ENCODE results near the gene FAM9B.
"Not testable (repeated sequence)": the region's sequence is repeated elsewhere in the genome, so short reads cannot be mapped to it uniquely, and the experiment has no call there.

FAM9B gene

GRCh38 chrX:9038244-9038643 lies 4.3 kb upstream of the FAM9B start:
- Histone ChIP-seq H3K27ac (ENCODE audit: low read length) (no peak overlapping the region), H3K9me3 (ENCODE audit: insufficient read depth, low read depth, low read length) (no peaks in the 10 kb centered on the region), H3K27me3 (ENCODE audit: insufficient read depth, low read length) (no peaks in the 10 kb centered on the region), H3K9ac (ENCODE audit: low read depth, low read length) (no peak overlapping the region), H3K4me3 (ENCODE audit: low read length) (no peak overlapping the region), H3K4me1 (ENCODE audit: insufficient read depth, low read length) (no peaks in the 10 kb centered on the region), H3K36me3 (ENCODE audit: insufficient read depth, low read depth, low read length) (no peaks in the 10 kb centered on the region)

- Histone ChIP-seq H3K27me3 (ENCODE audit: insufficient read depth, low read length) (no peaks in the 10 kb centered on the region), H3K4me1 (ENCODE audit: insufficient read depth, low read length) (no peaks in the 10 kb centered on the region), H3K27ac (ENCODE audit: low read length) (no peak overlapping the region), H3K4me3 (ENCODE audit: low read length) (no peak overlapping the region), H3K36me3 (ENCODE audit: insufficient read depth, low read depth, low read length) (no peaks in the 10 kb centered on the region), H3K9me3 (ENCODE audit: insufficient read depth, low read depth, low read length) (no peaks in the 10 kb centered on the region), H3K9ac (ENCODE audit: low read depth, low read length) (no peak overlapping the region)
Measured at GRCh38 chrX:9037296-9037695, 3.4 kb upstream of the FAM9B start.

- H3K9ac ChIP-seq (ENCODE audit: low read depth, low read length): no peak overlapping the region
- H3K4me3 ChIP-seq (ENCODE audit: low read length): no peak overlapping the region
- no peaks in the 10 kb centered on the region for H3K4me1 ChIP-seq (ENCODE audit: insufficient read depth, low read length)
- H3K27ac ChIP-seq (ENCODE audit: low read length): no peak overlapping the region
- H3K36me3 ChIP-seq (ENCODE audit: insufficient read depth, low read depth, low read length): no peaks in the 10 kb centered on the region
- no peaks in the 10 kb centered on the region for H3K9me3 ChIP-seq (ENCODE audit: insufficient read depth, low read depth, low read length)
- no peaks in the 10 kb centered on the region for H3K27me3 ChIP-seq (ENCODE audit: insufficient read depth, low read length)
Measured at GRCh38 chrX:9033586-9033985, 341 bp downstream of the FAM9B start.

- no peaks in the 10 kb centered on the region for H3K4me1 ChIP-seq (ENCODE audit: insufficient read depth, low read length)
- no peak overlapping the region for H3K9ac ChIP-seq (ENCODE audit: low read depth, low read length)
- no peak overlapping the region for H3K4me3 ChIP-seq (ENCODE audit: low read length)
- H3K36me3 ChIP-seq (ENCODE audit: insufficient read depth, low read depth, low read length): no peaks in the 10 kb centered on the region
- no peak overlapping the region for H3K27ac ChIP-seq (ENCODE audit: low read length)
- no peaks in the 10 kb centered on the region for H3K9me3 ChIP-seq (ENCODE audit: insufficient read depth, low read depth, low read length)
- H3K27me3 ChIP-seq (ENCODE audit: insufficient read depth, low read length): no peaks in the 10 kb centered on the region
Measured at GRCh38 chrX:9033179-9033578, 748 bp downstream of the FAM9B start.

GRCh38 chrX:9023293-9023692 lies 10.6 kb downstream of the FAM9B start:
- Histone ChIP-seq H3K4me3 (ENCODE audit: low read length) (no peak overlapping the region), H3K9ac (ENCODE audit: low read depth, low read length) (no peak overlapping the region), H3K27me3 (ENCODE audit: insufficient read depth, low read length) (no peaks in the 10 kb centered on the region), H3K36me3 (ENCODE audit: insufficient read depth, low read depth, low read length) (no peaks in the 10 kb centered on the region), H3K9me3 (ENCODE audit: insufficient read depth, low read depth, low read length) (no peaks in the 10 kb centered on the region), H3K27ac (ENCODE audit: low read length) (no peak overlapping the region), H3K4me1 (ENCODE audit: insufficient read depth, low read length) (no peaks in the 10 kb centered on the region)

- H3K27ac ChIP-seq (ENCODE audit: low read length): no peak overlapping the region
- no peaks in the 10 kb centered on the region for H3K36me3 ChIP-seq (ENCODE audit: insufficient read depth, low read depth, low read length)
- H3K4me1 ChIP-seq (ENCODE audit: insufficient read depth, low read length): no peaks in the 10 kb centered on the region
Measured at GRCh38 chrX:9019151-9019550, 14.8 kb downstream of the FAM9B start.

GRCh38 chrX:9018332-9018731 lies 15.6 kb downstream of the FAM9B start:
- not testable (repeated sequence) for H3K27ac ChIP-seq (ENCODE audit: low read length); H3K9me3 ChIP-seq (ENCODE audit: insufficient read depth, low read depth, low read length); H3K36me3 ChIP-seq (ENCODE audit: insufficient read depth, low read depth, low read length)

More at GRCh38 chrX:9019151-9019550, 14.8 kb downstream of the FAM9B start:
- Histone ChIP-seq H3K9me3 (ENCODE audit: insufficient read depth, low read depth, low read length) (no peaks in the 10 kb centered on the region), H3K27me3 (ENCODE audit: insufficient read depth, low read length) (no peaks in the 10 kb centered on the region), H3K9ac (ENCODE audit: low read depth, low read length) (no peak overlapping the region), H3K4me3 (ENCODE audit: low read length) (no peak overlapping the region)

GRCh38 chrX:9003041-9003440 lies 30.9 kb downstream of the FAM9B start:
- Histone ChIP-seq H3K27me3 (ENCODE audit: insufficient read depth, low read length) (no peaks in the 10 kb centered on the region), H3K36me3 (ENCODE audit: insufficient read depth, low read depth, low read length) (no peaks in the 10 kb centered on the region), H3K4me1 (ENCODE audit: insufficient read depth, low read length) (no peaks in the 10 kb centered on the region), H3K9ac (ENCODE audit: low read depth, low read length) (no peak overlapping the region), H3K4me3 (ENCODE audit: low read length) (no peak overlapping the region), H3K27ac (ENCODE audit: low read length) (no peak overlapping the region), H3K9me3 (ENCODE audit: insufficient read depth, low read depth, low read length) (no peaks in the 10 kb centered on the region)

More at GRCh38 chrX:9018332-9018731, 15.6 kb downstream of the FAM9B start:
- H3K9ac ChIP-seq (ENCODE audit: low read depth, low read length); H3K27me3 ChIP-seq (ENCODE audit: insufficient read depth, low read length); H3K4me1 ChIP-seq (ENCODE audit: insufficient read depth, low read length); H3K4me3 ChIP-seq (ENCODE audit: low read length): not testable (repeated sequence)

GRCh38 chrX:8988446-8988845 lies 45.5 kb downstream of the FAM9B start:
- H3K9me3 ChIP-seq (ENCODE audit: insufficient read depth, low read depth, low read length): no peaks in the 10 kb centered on the region
- H3K9ac ChIP-seq (ENCODE audit: low read depth, low read length): no peak overlapping the region
- no peaks in the 10 kb centered on the region for H3K27me3 ChIP-seq (ENCODE audit: insufficient read depth, low read length)
- H3K36me3 ChIP-seq (ENCODE audit: insufficient read depth, low read depth, low read length): no peaks in the 10 kb centered on the region
- H3K4me1 ChIP-seq (ENCODE audit: insufficient read depth, low read length): no peaks in the 10 kb centered on the region
- no peak overlapping the region for H3K4me3 ChIP-seq (ENCODE audit: low read length)
- no peak overlapping the region for H3K27ac ChIP-seq (ENCODE audit: low read length)

- H3K9me3 ChIP-seq (ENCODE audit: insufficient read depth, low read depth, low read length): no peaks in the 10 kb centered on the region
- H3K27ac ChIP-seq (ENCODE audit: low read length): no peak overlapping the region
Measured at GRCh38 chrX:8987672-8988250, 46.2 kb downstream of the FAM9B start.

GRCh38 chrX:8984231-8984630 lies 49.7 kb downstream of the FAM9B start:
- no peaks in the 10 kb centered on the region for H3K9me3 ChIP-seq (ENCODE audit: insufficient read depth, low read depth, low read length)
- no peaks in the 10 kb centered on the region for H3K4me1 ChIP-seq (ENCODE audit: insufficient read depth, low read length)
- no peak overlapping the region for H3K9ac ChIP-seq (ENCODE audit: low read depth, low read length)
- no peaks in the 10 kb centered on the region for H3K27me3 ChIP-seq (ENCODE audit: insufficient read depth, low read length)
- no peak overlapping the region for H3K4me3 ChIP-seq (ENCODE audit: low read length)
- no peak overlapping the region for H3K27ac ChIP-seq (ENCODE audit: low read length)
- no peaks in the 10 kb centered on the region for H3K36me3 ChIP-seq (ENCODE audit: insufficient read depth, low read depth, low read length)

More at GRCh38 chrX:8987672-8988250, 46.2 kb downstream of the FAM9B start:
- no peak overlapping the region for H3K4me3 ChIP-seq (ENCODE audit: low read length)
- no peaks in the 10 kb centered on the region for H3K36me3 ChIP-seq (ENCODE audit: insufficient read depth, low read depth, low read length)
- no peaks in the 10 kb centered on the region for H3K4me1 ChIP-seq (ENCODE audit: insufficient read depth, low read length)
- H3K9ac ChIP-seq (ENCODE audit: low read depth, low read length): no peak overlapping the region
- no peaks in the 10 kb centered on the region for H3K27me3 ChIP-seq (ENCODE audit: insufficient read depth, low read length)

- Histone ChIP-seq H3K4me3 (ENCODE audit: low read length) (no peak overlapping the region), H3K9me3 (ENCODE audit: insufficient read depth, low read depth, low read length) (no peaks in the 10 kb centered on the region), H3K27me3 (ENCODE audit: insufficient read depth, low read length) (no peaks in the 10 kb centered on the region), H3K36me3 (ENCODE audit: insufficient read depth, low read depth, low read length) (no peaks in the 10 kb centered on the region), H3K4me1 (ENCODE audit: insufficient read depth, low read length) (no peaks in the 10 kb centered on the region), H3K9ac (ENCODE audit: low read depth, low read length) (no peak overlapping the region), H3K27ac (ENCODE audit: low read length) (no peak overlapping the region)
Measured at GRCh38 chrX:8981723-8982122, 52.2 kb downstream of the FAM9B start.
